OCI-M1 (cell line): ENCODE measurements around the gene PLEKHB2.
A peak's percentile ranks its signal among the peaks of the same experiment; 100 is the strongest.
"Not testable (repeated sequence)": the region's sequence is repeated elsewhere in the genome, so short reads cannot be mapped to it uniquely, and the experiment has no call there.

Source experiments
- DNase-seq: peaks from one replicate; lab custom pipeline; 2025; lab: John Stamatoyannopoulos, UW

Gene PLEKHB2

GRCh38 chr2:131143803-131144202 lies 38.7 kb downstream of the PLEKHB2 start:
- no peak for DNase-seq

GRCh38 chr2:131145040-131145439 lies 39.9 kb downstream of the PLEKHB2 start:
- no peak for DNase-seq

GRCh38 chr2:131146231-131146630 lies 41.1 kb downstream of the PLEKHB2 start:
- peak; percentile 95 for DNase-seq

- no peak for DNase-seq
Measured at GRCh38 chr2:131146749-131147148, 41.6 kb downstream of the PLEKHB2 start.

GRCh38 chr2:131148426-131148825 lies 43.3 kb downstream of the PLEKHB2 start:
- DNase-seq: no peak

GRCh38 chr2:131150109-131150508 lies 45.0 kb downstream of the PLEKHB2 start:
- not testable (repeated sequence) for DNase-seq

- DNase-seq: no peak
Measured at GRCh38 chr2:131151398-131151797, 46.3 kb downstream of the PLEKHB2 start.

GRCh38 chr2:131152074-131152473 lies 46.9 kb downstream of the PLEKHB2 start:
- no peak for DNase-seq

GRCh38 chr2:131153529-131153928 lies 48.4 kb downstream of the PLEKHB2 start:
- no peak for DNase-seq

- peak; percentile 81 for DNase-seq
Measured at GRCh38 chr2:131154071-131154531, 49.0 kb downstream of the PLEKHB2 start.

- DNase-seq: no peak
Measured at GRCh38 chr2:131154647-131155046, 49.5 kb downstream of the PLEKHB2 start.

GRCh38 chr2:131155208-131155855 lies 50.2 kb downstream of the PLEKHB2 start:
- no peak for DNase-seq

- peak; percentile 34 for DNase-seq
Measured at GRCh38 chr2:131156452-131157149, 51.5 kb downstream of the PLEKHB2 start.

- DNase-seq: not testable (repeated sequence)
Measured at GRCh38 chr2:131165562-131165961, 60.4 kb downstream of the PLEKHB2 start.

- no peak for DNase-seq
Measured at GRCh38 chr2:131168538-131168937, 63.4 kb downstream of the PLEKHB2 start.

- DNase-seq: not testable (repeated sequence)
Measured at GRCh38 chr2:131178050-131178449, 72.9 kb downstream of the PLEKHB2 start.

GRCh38 chr2:131178721-131179418 lies 73.7 kb downstream of the PLEKHB2 start:
- DNase-seq: not testable (repeated sequence)

- DNase-seq: not testable (repeated sequence)
Measured at GRCh38 chr2:131181451-131181850, 76.3 kb downstream of the PLEKHB2 start.

GRCh38 chr2:131193421-131193820 lies 88.3 kb downstream of the PLEKHB2 start:
- DNase-seq: not testable (repeated sequence)

GRCh38 chr2:131196186-131196585 lies 91.0 kb downstream of the PLEKHB2 start:
- DNase-seq: not testable (repeated sequence)
